Neural cell (in vitro differentiated cells): ENCODE results near the gene SMU1.

Experiments used
- EP300 ChIP-seq: fragments of 450-650 bp; conservative IDR thresholded peaks from 2 replicates; pipeline ENCODE4 v1.6.1; 2014; ENCODE audit warnings: antibody characterized with exemption, mild to moderate bottlenecking, moderate library complexity; ENCODE audit not compliant: poor library complexity, severe bottlenecking
- EZH2 ChIP-seq: fragments of 200-600, 300-800 bp; shearing (Covaris generic), sonication (generic); IDR thresholded peaks from 2 replicates; pipeline ENCODE4 v1.6.1; 2014; ENCODE audit warnings: antibody characterized with exemption, low read length, borderline replicate concordance, mild to moderate bottlenecking; ENCODE audit not compliant: insufficient read depth, poor library complexity, severe bottlenecking
- POLR2AphosphoS5 ChIP-seq: IDR thresholded peaks from 2 replicates; pipeline ENCODE4 v1.6.1; 2012
- RAD21 ChIP-seq: fragments of 450-650 bp; conservative IDR thresholded peaks from 2 replicates; pipeline ENCODE4 v1.6.1; 2014; ENCODE audit warnings: antibody characterized with exemption, mild to moderate bottlenecking, moderate library complexity
- SMC3 ChIP-seq: fragments of 450-650 bp; conservative IDR thresholded peaks from 2 replicates; pipeline ENCODE4 v1.6.1; 2014; ENCODE audit warnings: antibody characterized with exemption, mild to moderate bottlenecking, moderate library complexity; ENCODE audit not compliant: poor library complexity
- TAF1 ChIP-seq: IDR thresholded peaks from 2 replicates; pipeline ENCODE4 v1.6.1; 2012; ENCODE audit warnings: low read depth
- TF ChIP-seq, protein P1 (sequence below): fragments of 450-650 bp; IDR thresholded peaks from 2 replicates; pipeline ENCODE4 v1.5.1; 2014; ENCODE audit warnings: antibody characterized with exemption, mild to moderate bottlenecking, moderate library complexity; ENCODE audit not compliant: poor library complexity, severe bottlenecking
- TF ChIP-seq, protein P2 (sequence below): IDR thresholded peaks from 2 replicates; pipeline ENCODE4 v1.6.1; 2012; ENCODE audit warnings: borderline replicate concordance

DNA sequence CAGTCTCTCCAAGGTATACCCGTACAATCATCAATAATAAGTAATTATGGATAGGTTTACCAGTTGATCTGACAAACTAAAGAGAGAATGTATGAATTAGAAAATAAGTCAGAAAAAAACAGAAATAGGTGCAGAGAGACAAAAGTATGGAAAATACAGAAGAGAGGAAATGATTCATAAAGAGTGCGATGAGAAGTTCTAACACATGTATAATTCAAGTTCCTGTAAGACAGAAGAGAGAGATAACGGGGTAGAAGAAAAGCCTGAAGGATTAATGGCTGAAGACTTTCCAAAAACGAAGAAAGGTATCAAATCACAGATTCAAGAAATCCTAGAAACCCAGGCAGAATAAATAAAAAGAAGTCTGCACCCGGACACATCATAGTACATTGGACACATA is 16.2 kb upstream of the SMU1 start:
- no peak for TF ChIP-seq EP300
- TF ChIP-seq, protein P1, sequence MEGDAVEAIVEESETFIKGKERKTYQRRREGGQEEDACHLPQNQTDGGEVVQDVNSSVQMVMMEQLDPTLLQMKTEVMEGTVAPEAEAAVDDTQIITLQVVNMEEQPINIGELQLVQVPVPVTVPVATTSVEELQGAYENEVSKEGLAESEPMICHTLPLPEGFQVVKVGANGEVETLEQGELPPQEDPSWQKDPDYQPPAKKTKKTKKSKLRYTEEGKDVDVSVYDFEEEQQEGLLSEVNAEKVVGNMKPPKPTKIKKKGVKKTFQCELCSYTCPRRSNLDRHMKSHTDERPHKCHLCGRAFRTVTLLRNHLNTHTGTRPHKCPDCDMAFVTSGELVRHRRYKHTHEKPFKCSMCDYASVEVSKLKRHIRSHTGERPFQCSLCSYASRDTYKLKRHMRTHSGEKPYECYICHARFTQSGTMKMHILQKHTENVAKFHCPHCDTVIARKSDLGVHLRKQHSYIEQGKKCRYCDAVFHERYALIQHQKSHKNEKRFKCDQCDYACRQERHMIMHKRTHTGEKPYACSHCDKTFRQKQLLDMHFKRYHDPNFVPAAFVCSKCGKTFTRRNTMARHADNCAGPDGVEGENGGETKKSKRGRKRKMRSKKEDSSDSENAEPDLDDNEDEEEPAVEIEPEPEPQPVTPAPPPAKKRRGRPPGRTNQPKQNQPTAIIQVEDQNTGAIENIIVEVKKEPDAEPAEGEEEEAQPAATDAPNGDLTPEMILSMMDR: no peak
- no peak for TF ChIP-seq POLR2AphosphoS5
- no peak for TF ChIP-seq EZH2
- no peak for TF ChIP-seq RAD21
- TF ChIP-seq, protein P2, sequence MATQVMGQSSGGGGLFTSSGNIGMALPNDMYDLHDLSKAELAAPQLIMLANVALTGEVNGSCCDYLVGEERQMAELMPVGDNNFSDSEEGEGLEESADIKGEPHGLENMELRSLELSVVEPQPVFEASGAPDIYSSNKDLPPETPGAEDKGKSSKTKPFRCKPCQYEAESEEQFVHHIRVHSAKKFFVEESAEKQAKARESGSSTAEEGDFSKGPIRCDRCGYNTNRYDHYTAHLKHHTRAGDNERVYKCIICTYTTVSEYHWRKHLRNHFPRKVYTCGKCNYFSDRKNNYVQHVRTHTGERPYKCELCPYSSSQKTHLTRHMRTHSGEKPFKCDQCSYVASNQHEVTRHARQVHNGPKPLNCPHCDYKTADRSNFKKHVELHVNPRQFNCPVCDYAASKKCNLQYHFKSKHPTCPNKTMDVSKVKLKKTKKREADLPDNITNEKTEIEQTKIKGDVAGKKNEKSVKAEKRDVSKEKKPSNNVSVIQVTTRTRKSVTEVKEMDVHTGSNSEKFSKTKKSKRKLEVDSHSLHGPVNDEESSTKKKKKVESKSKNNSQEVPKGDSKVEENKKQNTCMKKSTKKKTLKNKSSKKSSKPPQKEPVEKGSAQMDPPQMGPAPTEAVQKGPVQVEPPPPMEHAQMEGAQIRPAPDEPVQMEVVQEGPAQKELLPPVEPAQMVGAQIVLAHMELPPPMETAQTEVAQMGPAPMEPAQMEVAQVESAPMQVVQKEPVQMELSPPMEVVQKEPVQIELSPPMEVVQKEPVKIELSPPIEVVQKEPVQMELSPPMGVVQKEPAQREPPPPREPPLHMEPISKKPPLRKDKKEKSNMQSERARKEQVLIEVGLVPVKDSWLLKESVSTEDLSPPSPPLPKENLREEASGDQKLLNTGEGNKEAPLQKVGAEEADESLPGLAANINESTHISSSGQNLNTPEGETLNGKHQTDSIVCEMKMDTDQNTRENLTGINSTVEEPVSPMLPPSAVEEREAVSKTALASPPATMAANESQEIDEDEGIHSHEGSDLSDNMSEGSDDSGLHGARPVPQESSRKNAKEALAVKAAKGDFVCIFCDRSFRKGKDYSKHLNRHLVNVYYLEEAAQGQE: no peak
- no peak for TF ChIP-seq TAF1
- TF ChIP-seq SMC3: no peak
